CD4-positive, alpha-beta T cell treated with Interleukin-10 for 1 hour (primary cell): ENCODE measurements around the gene LRRC28.
A peak's percentile ranks its signal among the peaks of the same experiment; 100 is the strongest.

ENCODE experiments used
- DNase-seq: peaks from one replicate; pipeline ENCODE4 v3.0.0-alpha.2; 2020

LRRC28 gene

DNA sequence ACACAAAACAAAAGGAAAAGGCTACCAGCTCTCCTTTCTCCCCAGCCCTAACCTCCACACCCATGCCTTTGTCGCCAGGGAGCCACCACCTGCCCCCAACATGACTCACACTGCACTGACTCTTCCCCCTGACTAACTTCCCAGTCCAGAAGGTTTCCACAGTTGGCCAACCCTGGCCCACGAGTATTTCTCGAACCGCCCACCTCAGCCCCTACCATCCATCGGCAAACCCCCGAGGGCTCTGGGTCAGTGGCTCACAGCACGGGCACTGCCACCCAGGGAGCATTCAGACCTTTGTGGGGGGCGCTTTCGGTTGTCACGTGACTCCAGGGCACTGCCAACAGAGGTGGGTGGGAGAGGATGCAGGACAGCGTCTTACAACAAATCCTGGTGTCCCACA, 152.3 kb downstream of the LRRC28 start:
- no peak for DNase-seq

DNA sequence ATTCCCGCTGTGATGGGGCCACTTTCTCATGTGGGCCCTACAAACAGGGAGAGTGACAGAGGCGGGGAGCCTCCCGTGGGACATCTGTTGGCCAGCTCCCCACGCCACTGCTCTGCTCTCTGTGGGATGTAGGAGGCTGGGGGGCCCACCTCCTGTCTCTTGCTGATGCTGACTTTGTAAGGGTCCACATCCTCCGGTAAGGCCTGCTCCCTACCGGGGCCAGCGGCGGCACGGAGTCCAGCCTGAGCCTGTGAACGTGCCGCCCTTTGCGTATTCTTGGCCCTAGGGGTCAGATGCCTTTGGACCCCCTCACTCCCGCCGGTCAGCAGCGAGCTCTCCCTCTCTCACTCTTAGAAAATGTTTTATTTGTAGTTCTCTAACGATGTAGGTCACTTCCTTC, 153.2 kb downstream of the LRRC28 start:
- no peak for DNase-seq

DNA sequence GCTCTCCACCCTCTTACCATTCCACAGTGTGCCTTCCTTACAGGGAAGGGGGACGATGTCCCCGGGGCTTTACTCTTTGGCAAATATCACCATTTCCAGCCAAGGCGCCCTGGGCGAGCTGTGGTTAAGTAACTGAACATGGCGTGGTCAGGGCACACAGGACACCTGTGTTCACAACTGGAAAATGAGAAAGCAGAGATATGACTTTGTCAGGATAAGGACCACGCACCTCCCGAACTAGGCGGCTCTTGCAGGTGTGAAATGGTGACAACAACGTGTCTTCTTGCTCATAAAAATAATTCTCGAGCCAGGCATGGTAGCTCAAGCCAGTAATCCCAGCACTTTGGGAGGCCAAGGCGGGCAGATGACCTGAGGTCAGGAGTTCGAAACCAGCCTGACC, 154.8 kb downstream of the LRRC28 start:
- no peak for DNase-seq

DNA sequence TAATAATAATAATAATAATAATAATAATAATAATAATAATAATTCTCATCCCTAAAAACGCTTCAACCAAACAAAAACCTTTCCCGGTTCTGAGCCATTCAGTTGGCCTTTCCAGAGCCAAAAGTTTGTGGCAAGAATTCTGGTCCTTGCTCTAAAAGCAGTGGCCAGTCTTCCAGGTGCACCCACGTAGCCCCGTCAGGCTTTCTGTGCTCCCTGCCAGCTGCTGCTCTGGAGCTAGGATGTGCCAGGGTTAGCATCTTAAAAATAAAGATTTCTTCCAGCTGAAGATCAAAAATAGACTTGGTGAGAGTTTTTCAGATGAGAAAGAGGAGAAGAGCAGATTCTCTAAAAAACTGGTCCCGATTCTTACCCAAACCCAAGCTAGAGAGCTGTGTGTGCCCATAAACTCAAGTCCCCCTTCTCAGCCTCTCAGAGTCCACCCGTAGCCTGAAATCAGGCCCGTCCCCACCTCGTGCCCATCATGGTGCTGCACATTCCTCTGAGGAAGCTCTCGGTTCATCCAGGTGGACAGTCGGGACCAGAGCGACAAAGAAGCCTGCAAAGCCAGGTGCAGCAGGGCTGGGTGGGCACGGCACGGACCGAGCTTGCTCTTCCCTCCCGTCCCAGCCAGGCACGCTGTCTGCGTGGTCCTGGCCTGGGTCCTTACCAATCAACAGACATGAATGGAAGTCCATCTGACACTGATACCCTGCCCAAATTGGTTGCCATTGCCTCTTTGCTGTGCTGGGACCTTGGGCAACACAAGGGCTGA, 155.6 kb downstream of the LRRC28 start:
- DNase-seq = no peak

DNA sequence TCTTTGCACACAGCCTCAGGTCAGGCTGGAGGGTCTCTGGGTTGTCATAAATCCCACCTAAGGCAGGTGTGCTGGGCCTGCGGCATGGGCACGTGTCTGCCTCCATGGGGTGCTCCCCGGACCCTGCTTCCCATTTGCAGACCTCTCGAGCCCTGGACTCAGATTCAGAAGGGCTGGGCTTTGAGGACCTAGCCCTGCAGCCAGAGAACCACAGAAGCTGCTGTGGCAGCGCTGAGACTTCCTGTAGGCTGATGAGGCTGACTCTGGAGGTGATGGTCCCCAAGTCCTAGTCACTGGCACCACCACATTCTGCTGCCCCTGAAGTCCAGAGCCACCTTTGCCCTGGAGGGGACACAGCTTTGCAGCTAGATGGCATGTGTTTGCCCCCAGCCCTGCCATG, 156.4 kb downstream of the LRRC28 start:
- no peak for DNase-seq

DNA sequence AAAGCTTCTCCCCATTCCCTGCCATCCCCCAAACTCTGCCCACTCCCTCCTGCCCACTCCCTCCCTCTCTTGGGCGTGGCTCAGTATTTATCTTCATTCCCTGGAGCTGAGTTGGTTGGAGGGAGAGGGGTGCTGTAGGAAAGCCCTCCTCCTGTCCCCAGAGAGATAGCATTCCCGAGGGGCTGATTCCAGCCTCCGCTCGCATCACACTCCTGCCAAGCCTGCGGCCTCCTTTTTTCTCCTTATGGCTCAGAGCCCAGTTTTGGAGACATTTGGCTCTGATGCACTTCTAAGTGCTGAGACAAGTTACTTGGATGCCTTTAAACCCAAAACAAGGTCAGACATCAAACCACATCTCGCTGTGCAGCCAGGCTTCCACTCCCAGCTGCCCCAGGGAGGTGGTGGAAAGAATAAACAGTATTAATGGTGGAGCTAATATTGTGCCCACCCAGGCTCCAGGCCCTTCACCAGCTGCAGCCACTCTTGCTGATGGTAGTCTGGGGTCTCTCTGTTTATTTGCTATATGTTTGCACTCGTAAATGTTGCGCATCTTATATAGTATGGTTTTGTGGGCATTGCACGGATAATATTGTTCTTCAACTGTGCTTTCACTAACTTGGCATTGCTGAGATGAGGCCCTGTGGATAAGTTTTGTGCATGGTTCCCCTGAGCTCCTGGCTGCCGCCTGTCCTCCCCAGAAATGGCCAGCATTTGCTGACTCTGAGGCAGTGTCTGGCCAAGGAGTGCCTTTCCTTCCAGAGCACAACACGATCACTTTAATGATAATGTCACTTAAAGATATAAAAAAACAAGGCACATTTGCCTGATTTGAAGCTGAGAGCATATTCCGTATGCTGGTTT, 157.2 kb downstream of the LRRC28 start:
- DNase-seq = no peak

DNA sequence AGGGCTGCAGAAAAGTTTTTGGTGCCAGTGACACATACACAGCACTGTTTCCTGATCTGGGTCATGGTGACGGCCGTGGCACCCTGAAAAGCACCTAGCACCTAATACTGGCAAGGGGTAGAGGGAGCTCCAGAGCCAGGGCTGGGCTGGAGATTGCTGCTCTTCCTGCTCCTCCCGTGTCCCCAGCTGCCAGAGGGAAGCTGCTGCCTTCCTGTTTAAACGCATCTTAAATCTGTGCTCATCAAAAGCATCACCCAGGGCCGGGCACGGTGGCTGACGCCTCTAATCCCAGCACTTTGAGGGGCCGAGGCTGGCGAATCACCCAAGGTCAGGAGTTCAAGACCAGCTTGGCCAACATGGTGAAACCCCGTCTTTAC, 157.8 kb downstream of the LRRC28 start:
- DNase-seq = peak; percentile 42

DNA sequence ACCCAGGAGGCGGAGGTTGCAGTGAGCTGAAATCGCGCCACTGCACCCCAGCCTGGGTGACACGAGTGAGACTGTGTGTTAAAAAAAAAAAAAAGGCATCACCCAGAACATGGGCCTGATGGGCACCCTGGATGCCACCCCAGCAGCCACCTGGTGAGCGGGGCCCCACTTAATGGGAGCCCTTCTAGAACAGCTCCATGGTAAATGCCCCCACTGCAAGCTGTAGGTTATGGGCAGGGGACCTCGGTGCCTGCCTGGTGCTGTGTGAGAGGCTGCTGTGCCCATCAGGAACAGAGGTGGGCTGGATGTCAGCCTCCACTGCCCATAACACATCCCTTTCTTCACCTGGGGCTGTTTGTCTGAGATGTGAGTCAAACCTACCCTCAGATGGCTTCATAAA, 158.3 kb downstream of the LRRC28 start:
- no peak for DNase-seq

DNA sequence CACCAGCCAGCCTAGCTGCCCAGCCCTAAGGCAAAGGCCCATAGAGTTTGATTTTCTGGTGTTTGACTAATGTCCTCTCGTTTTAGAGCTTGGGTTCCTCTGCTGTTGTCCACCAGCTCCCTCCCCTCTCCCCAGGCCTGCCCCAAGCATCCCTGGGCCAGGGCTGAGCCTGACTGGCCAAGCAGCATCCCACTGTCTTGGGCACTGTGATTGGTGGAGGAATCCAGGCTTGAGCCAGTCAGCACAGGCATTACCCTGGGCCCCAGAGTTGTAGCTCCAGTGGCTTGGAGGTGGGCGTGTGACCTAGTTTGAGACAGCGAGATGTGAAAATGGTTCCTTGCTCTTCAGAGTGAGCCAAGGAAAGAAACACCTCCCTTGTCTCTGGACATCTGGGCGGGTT, 159.2 kb downstream of the LRRC28 start:
- no peak for DNase-seq

DNA sequence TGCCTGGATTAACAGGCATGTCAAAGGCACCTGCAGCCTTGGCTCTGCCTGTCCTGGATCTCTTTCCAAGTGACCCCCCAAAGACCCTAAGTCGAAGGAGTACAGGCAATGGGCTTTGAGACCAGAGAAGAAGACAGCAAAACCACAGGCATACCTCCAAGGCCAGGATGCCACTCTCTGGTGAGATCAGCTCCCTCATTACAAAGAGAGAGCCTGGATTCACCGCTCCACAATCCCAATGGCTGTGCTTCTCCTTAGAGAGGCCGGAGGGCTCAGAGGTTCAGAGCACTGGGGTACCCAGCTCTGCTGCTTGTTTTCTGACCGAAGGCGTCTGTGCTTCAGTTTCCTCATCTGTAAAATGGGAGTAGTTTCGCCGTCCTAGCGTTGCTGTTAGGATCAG, 160.0 kb downstream of the LRRC28 start:
- DNase-seq = no peak

DNA sequence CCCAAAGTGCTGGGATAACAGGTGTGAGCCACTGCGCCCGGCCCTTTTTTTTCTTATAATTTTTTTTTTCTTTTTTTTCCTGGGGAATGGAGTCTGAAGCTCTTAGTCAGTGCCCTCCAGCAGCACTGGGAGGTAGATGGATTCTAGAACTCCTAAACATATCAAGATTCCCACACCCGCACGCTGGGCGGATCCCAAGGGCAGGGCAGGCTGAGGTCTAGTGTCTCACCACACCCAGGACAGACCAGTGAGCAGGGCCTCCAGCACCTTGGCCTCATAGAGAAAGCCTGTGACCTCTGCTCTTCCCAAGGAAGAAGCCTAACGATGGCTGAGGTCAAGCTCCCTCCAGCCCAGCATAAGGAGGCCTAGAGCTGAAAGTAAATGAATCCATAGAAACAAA, 160.8 kb downstream of the LRRC28 start:
- DNase-seq = no peak

DNA sequence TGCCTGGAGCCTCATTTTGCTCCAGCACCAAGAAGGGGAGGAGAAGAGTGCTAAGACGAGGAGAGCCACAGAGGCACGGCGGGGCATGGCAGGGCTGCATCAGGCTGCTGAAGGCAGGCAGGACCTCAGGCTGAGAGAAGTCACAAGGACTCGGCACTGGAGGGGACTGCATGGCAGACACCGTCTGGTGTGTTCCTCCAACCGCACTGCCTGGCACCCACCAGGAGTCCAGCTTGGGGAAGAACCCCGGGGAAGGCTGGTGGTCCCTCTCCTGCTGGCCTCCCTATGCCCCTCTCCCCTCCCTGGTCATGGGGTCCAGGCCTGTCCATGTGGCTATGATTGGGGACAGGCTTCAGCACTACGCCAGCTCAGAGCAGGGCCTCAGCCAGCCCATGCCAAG, 161.3 kb downstream of the LRRC28 start:
- DNase-seq = no peak

DNA sequence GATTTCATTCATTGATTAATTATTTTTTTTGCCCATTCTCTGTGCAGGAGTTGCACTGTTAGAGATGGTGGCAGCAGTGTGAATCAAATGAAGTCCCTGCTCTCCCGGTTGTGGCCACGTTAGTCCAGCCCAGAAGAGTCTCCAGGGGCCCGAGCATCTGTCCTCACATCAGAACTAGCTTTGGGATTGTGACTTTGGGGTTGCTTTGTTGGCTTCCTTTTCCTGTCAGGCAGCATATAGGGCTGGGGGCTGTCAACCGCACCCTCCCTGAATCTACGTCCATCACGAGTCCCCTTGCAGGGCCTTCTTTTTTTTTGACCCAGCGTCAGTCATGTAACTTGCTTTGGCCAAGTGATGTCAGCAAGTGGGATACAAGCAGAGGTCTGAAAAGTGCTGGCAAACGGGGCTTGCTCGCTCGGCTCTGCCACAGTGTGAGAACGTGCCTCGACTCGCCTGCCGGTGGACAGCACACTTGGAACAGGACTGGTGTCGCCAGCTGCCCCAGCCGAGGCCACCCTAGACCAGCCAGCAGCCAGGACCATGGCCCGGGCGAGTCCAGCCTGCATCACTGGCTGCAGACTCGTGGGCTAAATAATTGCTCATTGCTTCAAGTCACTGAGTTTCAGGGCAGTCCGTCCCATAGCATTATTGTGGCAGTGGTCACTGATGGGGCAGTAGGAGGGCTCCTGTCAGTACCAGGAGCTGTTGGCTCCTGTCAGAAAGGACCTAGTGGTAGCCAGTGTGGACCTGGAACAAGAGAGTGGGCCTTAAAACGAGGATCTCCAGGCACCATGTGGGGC, 162.9 kb downstream of the LRRC28 start:
- DNase-seq = no peak

DNA sequence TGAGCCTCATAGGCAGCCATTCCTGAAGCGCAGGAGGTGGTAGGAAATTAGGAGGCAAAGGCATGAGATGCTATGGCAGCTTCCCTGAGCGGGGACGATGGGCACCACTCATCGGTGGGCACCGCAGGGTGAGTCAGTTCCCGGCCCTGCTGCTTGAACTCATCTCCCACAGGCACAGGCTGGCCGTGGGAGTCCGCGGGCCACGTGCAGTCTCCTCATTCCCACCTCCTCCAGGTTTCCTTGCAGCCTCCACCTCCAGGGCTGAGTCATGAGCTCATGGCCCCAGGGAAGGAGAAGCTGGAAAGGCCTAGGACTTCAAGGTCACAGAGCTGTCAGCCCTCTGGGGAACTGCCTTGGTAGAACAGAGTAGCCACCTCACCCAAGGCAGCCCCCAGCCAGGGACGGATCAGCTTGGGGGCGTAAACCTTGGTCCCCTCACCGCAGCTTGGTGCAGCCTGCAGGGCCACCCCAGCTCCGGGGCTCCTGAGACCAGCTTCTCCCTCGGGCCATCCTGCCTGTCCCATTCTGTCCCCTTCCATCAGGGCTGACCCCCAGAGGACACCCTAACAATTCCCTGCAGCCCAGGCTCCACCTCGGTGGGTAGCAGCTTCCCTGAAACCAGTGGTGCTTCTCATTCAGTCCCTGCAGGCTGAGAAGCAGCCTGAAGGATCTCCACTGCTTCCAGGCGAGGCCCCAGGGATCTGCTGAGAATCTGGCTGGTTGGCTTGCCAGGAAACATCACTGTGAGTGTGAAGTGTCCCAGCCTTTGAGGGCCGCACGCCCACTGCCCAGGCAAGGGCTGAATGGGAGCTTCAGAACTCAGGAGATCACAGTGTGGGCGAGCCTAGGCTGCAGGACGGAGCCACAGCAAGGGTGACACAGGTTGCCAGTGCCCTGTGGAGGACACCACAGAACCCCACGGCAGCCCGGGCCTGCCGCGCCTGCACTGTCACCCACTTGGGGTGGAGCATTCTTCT, 163.8 kb downstream of the LRRC28 start:
- DNase-seq = no peak

DNA sequence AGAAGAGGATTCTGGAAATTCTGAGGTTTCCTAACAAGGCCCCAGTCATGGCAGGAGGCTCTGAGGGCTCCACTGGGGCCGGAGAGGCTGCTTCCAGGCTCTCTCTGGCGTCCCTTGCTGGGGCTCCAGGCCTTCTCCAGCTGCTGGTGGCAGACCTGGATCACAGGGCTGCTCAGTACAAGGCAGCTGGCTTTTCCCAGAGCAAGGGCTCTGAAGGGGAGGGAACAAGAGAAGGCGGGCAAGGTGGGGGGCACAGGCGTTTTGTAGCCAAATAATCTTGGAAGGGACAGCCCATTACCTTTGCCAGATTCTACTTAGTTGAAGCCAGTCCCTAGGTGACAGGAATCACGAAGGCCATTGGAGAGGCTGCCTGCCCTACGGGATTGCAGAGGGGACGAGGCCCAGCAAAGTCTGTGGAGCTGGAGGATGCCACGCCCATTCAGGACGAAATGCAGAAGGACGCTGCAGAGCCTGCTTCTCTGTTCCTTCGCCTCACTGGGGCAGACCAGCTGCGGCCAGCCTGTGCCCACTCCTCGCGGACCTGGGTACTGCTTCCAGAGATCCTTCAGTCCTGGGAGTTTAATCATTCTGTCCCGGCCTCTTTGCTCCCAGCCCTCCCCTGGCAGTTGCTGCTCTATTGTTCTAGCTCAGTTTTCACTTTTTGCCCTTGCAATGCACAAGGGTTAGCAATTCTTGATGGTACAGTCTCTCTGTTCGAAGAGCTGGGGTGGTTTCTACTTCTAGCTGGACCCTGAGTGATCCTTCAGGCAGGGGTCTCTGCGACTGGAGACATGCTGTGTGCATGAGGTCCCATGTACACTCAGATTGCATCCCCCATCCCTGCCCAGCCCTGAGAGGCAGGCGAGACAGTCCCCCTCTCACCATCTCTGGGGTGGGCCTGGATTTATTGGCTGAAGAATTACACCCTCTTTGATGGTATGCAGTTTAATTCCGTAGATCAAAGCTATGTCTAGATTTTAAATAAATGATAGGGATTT, 165.2 kb downstream of the LRRC28 start:
- no peak for DNase-seq

DNA sequence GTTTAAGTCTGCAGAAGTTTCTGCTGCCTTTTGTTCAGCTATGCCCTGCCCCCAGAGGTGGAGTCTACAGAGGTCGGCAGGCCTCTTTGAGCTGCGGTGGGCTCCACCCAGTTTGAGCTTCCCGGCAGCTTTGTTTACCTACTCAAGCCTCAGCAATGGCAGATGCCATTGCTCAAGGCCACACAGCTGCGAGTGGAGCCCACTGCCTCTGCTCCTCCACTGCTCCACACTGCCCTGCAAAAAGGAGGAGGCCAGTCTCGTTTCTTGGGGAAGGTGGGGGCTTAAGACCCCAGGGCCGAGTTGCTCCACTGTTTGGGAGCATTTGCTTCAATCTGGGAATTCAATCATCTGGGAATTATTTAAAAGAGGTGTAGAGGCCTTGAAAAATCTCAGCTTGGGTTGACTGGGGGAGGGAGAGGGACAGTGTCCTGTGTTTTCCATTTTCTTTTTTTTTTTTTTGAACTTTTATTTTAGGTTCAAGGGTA, 169.9 kb downstream of the LRRC28 start:
- DNase-seq = peak; percentile 63

DNA sequence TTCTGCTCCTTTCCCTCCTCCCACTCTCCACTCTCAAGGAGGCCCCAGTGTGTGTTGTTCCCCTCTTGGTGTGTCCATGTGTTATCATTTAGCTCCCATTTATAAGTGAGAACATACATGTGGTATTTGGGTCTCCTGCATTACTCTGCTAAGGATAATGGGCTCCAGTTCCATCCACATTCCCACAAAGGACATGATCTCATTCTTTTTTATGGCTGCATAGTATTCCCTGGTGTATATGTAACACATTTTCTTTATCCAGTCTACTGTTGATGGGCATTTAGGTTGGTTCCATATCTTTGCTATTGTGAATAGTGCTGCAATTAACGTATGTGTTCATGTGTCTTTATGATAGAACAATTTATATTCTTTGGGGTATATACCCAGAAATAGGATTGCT, 170.5 kb downstream of the LRRC28 start:
- no peak for DNase-seq

DNA sequence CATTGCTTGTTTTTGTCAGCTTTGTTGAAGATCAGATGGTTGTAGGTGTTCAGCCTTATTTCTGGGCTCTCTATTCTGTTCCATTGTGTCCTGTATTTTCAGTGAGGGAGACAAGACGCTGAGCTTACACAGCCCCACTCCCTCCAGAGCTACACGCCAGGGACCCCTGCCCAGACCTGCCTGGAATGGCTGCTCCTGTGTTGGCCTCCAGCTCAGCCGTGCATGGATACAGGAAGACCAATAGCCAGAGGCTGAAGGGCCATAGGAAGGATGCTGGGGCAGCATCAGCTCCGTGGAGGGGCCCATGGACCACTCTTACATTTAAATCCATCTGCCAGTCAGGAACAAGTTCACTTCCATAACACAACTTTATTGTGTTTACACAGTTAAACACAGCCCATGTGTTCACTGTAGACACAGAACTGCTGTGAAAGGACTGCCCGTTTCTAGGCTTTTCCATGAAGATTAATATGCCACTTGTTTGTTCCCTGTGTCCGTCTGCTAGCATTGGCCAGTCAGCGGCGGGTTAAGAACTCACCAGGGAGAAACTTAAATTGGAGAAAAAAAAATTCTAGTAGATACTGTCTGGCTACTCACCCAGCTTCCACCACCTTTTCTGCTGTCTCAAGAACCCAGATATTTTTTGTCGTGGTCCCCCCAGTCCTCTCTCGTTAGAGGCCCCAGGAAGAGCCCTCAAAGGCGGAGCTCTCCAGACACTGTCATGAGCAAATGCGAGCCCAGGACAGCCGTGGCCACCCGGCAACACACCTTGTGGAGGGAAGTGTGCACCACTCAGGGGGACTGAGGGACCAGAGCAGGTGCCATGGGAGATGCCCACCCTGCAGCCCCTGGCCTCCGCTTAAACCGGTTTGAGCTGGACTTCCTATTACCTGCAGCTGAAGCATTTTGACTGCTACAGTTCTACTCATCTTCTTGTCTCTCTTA, 172.2 kb downstream of the LRRC28 start:
- DNase-seq = no peak

DNA sequence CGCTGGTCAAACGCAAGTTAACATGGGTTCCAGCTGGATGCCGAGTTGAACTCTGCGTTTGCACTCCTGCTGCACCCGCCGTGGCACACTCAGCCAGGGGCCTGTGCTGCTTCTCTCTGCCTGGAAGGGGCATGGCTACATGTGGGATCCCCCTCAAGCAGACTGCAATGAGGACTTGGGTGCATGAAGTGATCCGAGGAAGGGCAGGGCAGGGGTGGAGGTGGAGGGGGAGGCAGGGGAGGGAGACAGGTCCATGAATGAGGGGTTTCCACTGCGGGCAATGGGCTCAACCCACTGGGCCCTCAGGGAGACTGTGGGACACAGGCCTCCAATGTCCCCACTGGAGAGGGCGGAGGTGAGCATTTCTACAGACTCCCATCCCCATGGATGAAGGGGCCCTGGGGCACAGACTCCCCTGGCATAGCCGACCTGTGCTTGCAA, 172.9 kb downstream of the LRRC28 start:
- DNase-seq = no peak
